ENCODE measurements around the gene ERBB4.

Gene ERBB4

DNA sequence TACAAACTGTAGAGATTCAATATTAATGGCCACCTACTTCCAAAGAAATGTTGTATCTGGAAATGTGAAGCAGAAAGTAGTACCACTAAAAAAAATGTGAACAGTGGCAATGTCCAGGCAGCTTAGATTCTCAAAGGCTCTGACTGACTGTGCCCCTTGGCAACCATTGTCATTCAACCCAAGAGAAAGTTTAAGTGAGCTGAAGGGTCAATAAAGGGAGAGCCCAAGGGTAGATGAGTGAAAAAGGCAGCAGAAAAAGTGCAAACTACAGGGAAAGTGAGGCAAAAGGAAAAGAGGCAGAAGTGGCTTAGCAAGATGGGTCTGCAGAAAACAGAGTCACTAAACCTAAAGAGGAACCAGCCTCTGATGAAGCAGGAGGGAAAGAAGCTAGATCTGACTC is 1179.3 kb downstream of the ERBB4 start:
- H3K9me2 ChIP-seq (replicated peaks; ENCODE audit: control insufficient read depth, low read length): no peaks in the 10 kb centered on the region
- no peak overlapping the region for H3K4me3 ChIP-seq (ENCODE audit: low read length)
- no peak overlapping the region for H3K4me2 ChIP-seq (ENCODE audit: low read length)
- no peaks in the 10 kb centered on the region for H3K27me3 ChIP-seq (ENCODE audit: control insufficient read depth, low read length)
- no peaks in the 10 kb centered on the region for H3K79me2 ChIP-seq (ENCODE audit: control insufficient read depth, low read length)
- H3K27ac ChIP-seq (ENCODE audit: low read depth, low read length): no peak overlapping the region
- peaks cover 19% of the 10 kb centered on the region for H3K9me3 ChIP-seq (ENCODE audit: control insufficient read depth, insufficient read depth, low read length)
- peaks cover 25% of the 10 kb centered on the region for H3K4me1 ChIP-seq (ENCODE audit: control insufficient read depth, low read length)
- peaks cover 3% of the 10 kb centered on the region; the same call in 1 of the 2 replicates for H3F3A ChIP-seq (ENCODE audit: control insufficient read depth, insufficient read depth)
- no peak for TF ChIP-seq EZH2phosphoT487 (IDR thresholded peaks at IDR 0.05; ENCODE audit: borderline replicate concordance, low read length)
- TF ChIP-seq, protein P1, sequence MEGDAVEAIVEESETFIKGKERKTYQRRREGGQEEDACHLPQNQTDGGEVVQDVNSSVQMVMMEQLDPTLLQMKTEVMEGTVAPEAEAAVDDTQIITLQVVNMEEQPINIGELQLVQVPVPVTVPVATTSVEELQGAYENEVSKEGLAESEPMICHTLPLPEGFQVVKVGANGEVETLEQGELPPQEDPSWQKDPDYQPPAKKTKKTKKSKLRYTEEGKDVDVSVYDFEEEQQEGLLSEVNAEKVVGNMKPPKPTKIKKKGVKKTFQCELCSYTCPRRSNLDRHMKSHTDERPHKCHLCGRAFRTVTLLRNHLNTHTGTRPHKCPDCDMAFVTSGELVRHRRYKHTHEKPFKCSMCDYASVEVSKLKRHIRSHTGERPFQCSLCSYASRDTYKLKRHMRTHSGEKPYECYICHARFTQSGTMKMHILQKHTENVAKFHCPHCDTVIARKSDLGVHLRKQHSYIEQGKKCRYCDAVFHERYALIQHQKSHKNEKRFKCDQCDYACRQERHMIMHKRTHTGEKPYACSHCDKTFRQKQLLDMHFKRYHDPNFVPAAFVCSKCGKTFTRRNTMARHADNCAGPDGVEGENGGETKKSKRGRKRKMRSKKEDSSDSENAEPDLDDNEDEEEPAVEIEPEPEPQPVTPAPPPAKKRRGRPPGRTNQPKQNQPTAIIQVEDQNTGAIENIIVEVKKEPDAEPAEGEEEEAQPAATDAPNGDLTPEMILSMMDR (IDR thresholded peaks at IDR 0.05; ENCODE audit: low read depth, low read length, poor library complexity, severe bottlenecking): no peak
- H3K36me3 ChIP-seq (ENCODE audit: control insufficient read depth, low read length): peaks cover 21% of the 10 kb centered on the region
- H4K20me1 ChIP-seq (ENCODE audit: control insufficient read depth, insufficient read depth, low read depth, low read length): no peaks in the 10 kb centered on the region

DNA sequence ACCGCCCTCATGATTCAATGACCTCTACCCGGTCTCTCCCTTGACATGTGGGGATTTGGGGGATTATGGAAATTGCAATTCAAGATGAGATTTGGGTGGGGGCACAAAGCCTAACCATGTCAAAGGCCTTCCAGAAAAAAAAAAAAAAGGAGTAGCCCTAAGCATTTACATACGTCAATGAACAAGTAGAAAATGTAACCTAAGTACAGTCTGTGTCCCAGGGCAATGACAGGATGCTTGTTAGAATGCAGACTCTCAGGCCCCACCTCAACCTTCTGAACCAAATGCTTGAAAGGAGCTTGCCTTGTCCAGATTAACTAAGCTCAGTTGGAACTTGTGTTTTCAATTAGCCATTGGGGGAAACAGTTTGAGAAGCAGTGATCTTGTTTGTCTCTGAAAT is 1180.1 kb downstream of the ERBB4 start:
- no peak overlapping the region for H3K4me3 ChIP-seq (ENCODE audit: low read length)
- H3K9me3 ChIP-seq (ENCODE audit: control insufficient read depth, insufficient read depth, low read length): peaks cover 12% of the 10 kb centered on the region
- H3K79me2 ChIP-seq (ENCODE audit: control insufficient read depth, low read length): no peaks in the 10 kb centered on the region
- H3K4me1 ChIP-seq (ENCODE audit: control insufficient read depth, low read length): peaks cover 24% of the 10 kb centered on the region
- no peaks in the 10 kb centered on the region for H4K20me1 ChIP-seq (ENCODE audit: control insufficient read depth, insufficient read depth, low read depth, low read length)
- no peaks in the 10 kb centered on the region for H3K9me2 ChIP-seq (replicated peaks; ENCODE audit: control insufficient read depth, low read length)
- no peak overlapping the region for H3K27ac ChIP-seq (ENCODE audit: low read depth, low read length)
- TF ChIP-seq EZH2phosphoT487 (IDR thresholded peaks at IDR 0.05; ENCODE audit: borderline replicate concordance, low read length): no peak
- TF ChIP-seq, protein P1 (IDR thresholded peaks at IDR 0.05; ENCODE audit: low read depth, low read length, poor library complexity, severe bottlenecking): no peak
- H3F3A ChIP-seq (ENCODE audit: control insufficient read depth, insufficient read depth): no peaks in the 10 kb centered on the region
- H3K27me3 ChIP-seq (ENCODE audit: control insufficient read depth, low read length): no peaks in the 10 kb centered on the region
- H3K4me2 ChIP-seq (ENCODE audit: low read length): no peak overlapping the region
- H3K36me3 ChIP-seq (ENCODE audit: control insufficient read depth, low read length): peaks cover 14% of the 10 kb centered on the region

DNA sequence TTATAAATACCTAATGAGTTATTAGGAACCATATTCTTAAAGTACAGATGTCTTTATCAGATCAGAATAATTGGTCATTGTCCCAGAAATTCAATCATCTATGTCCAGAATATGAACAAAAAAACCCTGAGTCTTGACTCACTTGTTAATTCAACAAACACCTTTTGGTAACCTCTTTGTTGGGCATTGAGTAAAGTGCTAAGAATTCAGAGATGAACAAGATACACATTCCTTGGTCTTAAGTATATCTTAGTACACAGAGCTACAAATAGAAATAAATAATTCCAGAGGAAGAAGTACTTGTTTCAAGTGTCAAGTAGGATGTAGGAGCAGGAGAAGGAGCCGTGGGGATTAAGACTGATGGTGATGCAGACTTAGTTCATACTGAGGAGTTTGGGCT is 1184.1 kb downstream of the ERBB4 start:
- Histone ChIP-seq H3K27me3 (ENCODE audit: control insufficient read depth, low read length) (no peaks in the 10 kb centered on the region), H3K4me1 (ENCODE audit: control insufficient read depth, low read length) (peaks cover 24% of the 10 kb centered on the region), H3K9me3 (ENCODE audit: control insufficient read depth, insufficient read depth, low read length) (peaks cover 10% of the 10 kb centered on the region; the same call in 1 of the 2 replicates), H3K36me3 (ENCODE audit: control insufficient read depth, low read length) (no peaks in the 10 kb centered on the region), H3F3A (ENCODE audit: control insufficient read depth, insufficient read depth) (no peaks in the 10 kb centered on the region), H3K27ac (ENCODE audit: low read depth, low read length) (no peak overlapping the region), H3K4me2 (ENCODE audit: low read length) (no peak overlapping the region), H4K20me1 (ENCODE audit: control insufficient read depth, insufficient read depth, low read depth, low read length) (no peaks in the 10 kb centered on the region), H3K9me2 (replicated peaks; ENCODE audit: control insufficient read depth, low read length) (no peaks in the 10 kb centered on the region), H3K79me2 (ENCODE audit: control insufficient read depth, low read length) (no peaks in the 10 kb centered on the region), H3K4me3 (ENCODE audit: low read length) (no peak overlapping the region)
- TF ChIP-seq, protein P1 (IDR thresholded peaks at IDR 0.05; ENCODE audit: low read depth, low read length, poor library complexity, severe bottlenecking): no peak
- TF ChIP-seq EZH2phosphoT487 (IDR thresholded peaks at IDR 0.05; ENCODE audit: borderline replicate concordance, low read length): no peak

Data from DOHH2 (cell line).